Spleen (tissue), 13 donors: Measurements from ENCODE around the gene TWF1. TPM values are rescaled to one million over a fixed set of nuclear protein-coding genes. Genes with fewer than 3 reads are reported as not detected.

Source experiments
- DNase-seq: peaks from one replicate; pipeline ENCODE4 v3.0.0-alpha.2; 2020
- H3K27ac ChIP-seq, 8 donors: fragments of 200-600 bp; sonication (generic) in 7 of 8; 1 replicate in 4 of 8; 2 replicates in 4 of 8; pipeline versions ENCODE4 v1.5.0 to v1.8.0; 2016 to 2021; ENCODE audit warnings: inconsistent platforms in 4 of 8, mild to moderate bottlenecking in 4 of 8, moderate library complexity in 1 of 8
- H3K27me3 ChIP-seq, 7 donors: fragments of 200-600 bp; sonication (generic) in 6 of 7; replicated peaks in 1 of 7; 1 replicate in 4 of 7; 2 replicates in 3 of 7; pipeline versions ENCODE4 v1.5.0 to v1.8.0; 2016 to 2021; ENCODE audit warnings: inconsistent platforms in 3 of 7, mild to moderate bottlenecking in 1 of 7
- H3K36me3 ChIP-seq, 6 donors: fragments of 200-600 bp; sonication (generic) in 5 of 6; 1 replicate in 4 of 6; 2 replicates in 2 of 6; pipeline versions ENCODE4 v1.5.0 to v1.8.0; 2016 to 2021; ENCODE audit warnings: inconsistent platforms in 2 of 6
- H3K4me1 ChIP-seq, 6 donors: fragments of 200-600 bp; sonication (generic) in 5 of 6; 1 replicate in 3 of 6; 2 replicates in 3 of 6; pipeline versions ENCODE4 v1.5.0 to v1.8.0; 2016 to 2021; ENCODE audit warnings: inconsistent platforms in 3 of 6
- H3K4me3 ChIP-seq, 8 donors: fragments of 200-600 bp; sonication (generic) in 7 of 8; 1 replicate in 4 of 8; 2 replicates in 4 of 8; pipeline versions ENCODE4 v1.5.0 to v1.8.0; 2016 to 2021; ENCODE audit warnings: inconsistent platforms in 4 of 8, mild to moderate bottlenecking in 4 of 8, moderate library complexity in 2 of 8
- H3K9me3 ChIP-seq, 8 donors: fragments of 200-600 bp; sonication (generic) in 7 of 8; 1 replicate in 4 of 8; 2 replicates in 4 of 8; pipeline versions ENCODE4 v1.5.0 to v1.8.0; 2016 to 2021; ENCODE audit warnings: inconsistent platforms in 4 of 8
- CTCF ChIP-seq, 11 experiments: fragments of 200-600 bp in 7 of 11; fragments of 450-650 bp in 4 of 11; sonication (generic) in 4 of 11; IDR thresholded peaks in 8 of 11; conservative IDR thresholded peaks in 3 of 11; 1 replicate in 7 of 11; 2 replicates in 4 of 11; pipeline versions ENCODE4 v1.4.0 to v1.8.0; 2016 to 2021; ENCODE audit warnings: antibody characterized with exemption in 11 of 11, inconsistent platforms in 4 of 11, mild to moderate bottlenecking in 1 of 11
- POLR2A ChIP-seq, 3 donors: fragments of 450-650 bp; IDR thresholded peaks; one replicate each; pipeline ENCODE4 v1.5.1; 2017; ENCODE audit warnings: antibody characterized with exemption in 3 of 3, mild to moderate bottlenecking in 1 of 3
- POLR2AphosphoS5 ChIP-seq, 3 donors: sonication (generic); formaldehyde crosslinking; IDR thresholded peaks; one replicate each; pipeline ENCODE4 v1.5.1; 2017; ENCODE audit warnings: antibody characterized with exemption in 3 of 3
- WGBS, 5 donors: extraction: QIAGEN DNeasy Blood & Tissue Kit in 3 of 5; methylation state at CpG; one replicate each; pipeline versions ENCODE4 v1.1.5 to v1.1.7; 2013 to 2018; 5-methylcytosine and 5-hydroxymethylcytosine counted together
- intact Hi-C: fragments of 100-400 bp; cut with DNase I; formaldehyde crosslinking; loops from one replicate; pipeline ENCODE4 v1.15.0; 2023; ENCODE audit warnings: low total_unique reads
- long read RNA-seq, 2 donors: transcript quantifications; one replicate each; lab custom pipeline, GENCODE V29; 2026
- polyA plus RNA-seq, 3 donors: library from polyadenylated mRNA; stranded (reverse); fragments of 200-250 nt; gene quantifications; one replicate each; pipeline ENCODE4 v1.2.1, GENCODE V29; 2013
- total RNA-seq, 7 donors: library from RNA; depleted of rRNA in 3 of 7; stranded (reverse); fragments of >200 nt in 3 of 7; fragmentation: NEBNext Ultra II Directional in 4 of 7; extraction: Animal tissue kit (Norgen Biotek cat#: 25700) in 4 of 7; gene quantifications; one replicate each; pipeline versions ENCODE4 v1.1.0 to v1.2.1, GENCODE V29; 2016 to 2021
- donor health status: healthy with polysubstance abuse.
- donor health status: DM: no; HTN: no; CAD: no; lungs with moderate emphysema.
- donor health status: DM: no; HTN: no; CAD: no.
- donor health status: Bipolar disorder and iron deficiency.
- donor health status: healthy.
- donor health status: DM: no; HTN: no; CAD: no.
- donor health status: DM: yes; HTN: yes; CAD: no.

Gene TWF1
- total RNA-seq (10 to 100 TPM; 28.1 to 58.4 (median 36.9) TPM), polyA plus RNA-seq (10 to 100 TPM; 20.6 to 26.0 (median 24.8) TPM)
- long read RNA-seq, donor 1, transcript TWF1-201 (9 exons, 3,045 nt), result major isoform, 18 of 18 reads
- long read RNA-seq, donor 1, partial matches to known transcripts, result 0 of 18 reads
- long read RNA-seq, donor 1, other reads (novel, unspliced or antisense), result 0 of 18 reads
- long read RNA-seq, donor 2, transcript TWF1-201 (9 exons, 3,045 nt), result major isoform, 17 of 20 reads
- long read RNA-seq, donor 2, partial matches to known transcripts, result 0 of 20 reads
- long read RNA-seq, donor 2, other reads (novel, unspliced or antisense), result 0 of 20 reads

- WGBS, 5 donors, result 0 to 1% (median 1%) methylated on average over 50 to 89 of the region's 89 CpGs
Observed at GRCh38 chr12:43805860-43806736, at the start of gene TWF1. TWF1 (minus strand) TSS chr12:43806317; CDS start chr12:43806245, 72 bp downstream.

DNA sequence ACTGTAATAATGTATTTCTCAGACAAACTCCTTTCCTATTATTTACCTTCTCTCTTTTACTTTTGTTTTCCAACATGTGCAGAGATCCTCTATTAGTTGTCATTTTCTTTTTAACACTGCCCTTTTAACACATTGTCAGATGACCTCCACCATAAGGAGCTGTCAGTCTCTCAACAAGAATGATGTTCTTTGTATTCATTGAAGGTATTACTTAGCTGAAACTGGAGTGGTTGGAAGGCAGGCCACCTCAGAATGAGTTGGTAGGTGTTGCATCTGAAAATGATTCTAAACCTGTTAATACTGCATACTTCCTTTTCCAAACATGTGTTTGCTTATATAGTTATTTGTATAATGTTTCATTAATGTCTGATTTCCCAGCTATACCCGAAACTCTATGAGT lies 46.6 kb upstream of the TWF1 start:
- no peak for TF ChIP-seq CTCF (IDR thresholded peaks at IDR 0.05 in 8 of 11, conservative IDR thresholded peaks at IDR 0.05 in 3 of 11)
- TF ChIP-seq POLR2AphosphoS5 (IDR thresholded peaks at IDR 0.05), result no peak
- TF ChIP-seq POLR2A (IDR thresholded peaks at IDR 0.05), result no peak

More at GRCh38 chr12:43805860-43806736, at the start of gene TWF1:
- Histone ChIP-seq H3K27ac (peak within 1 kb of the TSS; percentile 96 to 99 (median 98)), H3K36me3 (peaks cover 0 to 30% (median 9%) of the 10 kb centered on the region in 6 donors), H3K9me3 (no peaks in the 10 kb centered on the region), H3K27me3 (no peaks in the 10 kb centered on the region), H3K4me1 (peaks cover 30 to 55% (median 40%) of the 10 kb centered on the region in 6 donors), H3K4me3 (peak within 1 kb of the TSS; percentile 72 to 94 (median 89))
- intact Hi-C loops, result no loop called here
- TF ChIP-seq POLR2A (IDR thresholded peaks at IDR 0.05), result peak in 2 of 3 donors; percentile 75 to 87
- TF ChIP-seq CTCF (IDR thresholded peaks at IDR 0.05 in 8 of 11, conservative IDR thresholded peaks at IDR 0.05 in 3 of 11), result peak in 8 of 11 experiments; percentile 9 to 36 (median 21)
- peak; percentile 85 to 92 (median 87) for TF ChIP-seq POLR2AphosphoS5 (IDR thresholded peaks at IDR 0.05)
- DNase-seq, result peak; percentile 98

GRCh38 chr12:43848786-43849185 lies 42.7 kb upstream of the TWF1 start:
- intact Hi-C loops, result no loop called here
- Histone ChIP-seq H3K36me3 (peaks cover 0 to 18% (median 0%) of the 10 kb centered on the region in 6 donors), H3K27ac (no peak overlapping the region), H3K4me1 (no peaks in the 10 kb centered on the region), H3K4me3 (no peak overlapping the region), H3K9me3 (peaks cover 0 to 16% (median 8%) of the 10 kb centered on the region in 8 donors), H3K27me3 (no peaks in the 10 kb centered on the region)
- no peak for TF ChIP-seq POLR2AphosphoS5 (IDR thresholded peaks at IDR 0.05)
- no peak for TF ChIP-seq POLR2A (IDR thresholded peaks at IDR 0.05)
- no peak for TF ChIP-seq CTCF (IDR thresholded peaks at IDR 0.05 in 8 of 11, conservative IDR thresholded peaks at IDR 0.05 in 3 of 11)
- no peak for DNase-seq
- 82 to 100% (median 97%) methylated on average over 3 of the region's 3 CpGs for WGBS, 5 donors

More for the DNA sequence above, 46.6 kb upstream of the TWF1 start:
- H3K27ac ChIP-seq, result no peak overlapping the region
- no peak overlapping the region for H3K4me3 ChIP-seq
- peaks cover 0 to 4% (median 0%) of the 10 kb centered on the region in 6 donors for H3K36me3 ChIP-seq
- no peak for DNase-seq
- intact Hi-C loops, result no loop called here
- WGBS, 5 donors, result 91 to 100% (median 97%) methylated on average over 1 of the region's 1 CpG
- no peaks in the 10 kb centered on the region for H3K27me3 ChIP-seq
- no peaks in the 10 kb centered on the region for H3K4me1 ChIP-seq
- H3K9me3 ChIP-seq, result peaks cover 0 to 11% (median 6%) of the 10 kb centered on the region in 8 donors

GRCh38 chr12:43848226-43848507 lies 42.0 kb upstream of the TWF1 start:
- intact Hi-C loops, result no loop called here

More at GRCh38 chr12:43848226-43848507, 42.0 kb upstream of the TWF1 start:
- WGBS, 5 donors, result 90 to 95% (median 94%) methylated on average over 4 of the region's 4 CpGs
- H3K36me3 ChIP-seq, result peaks cover 0 to 18% (median 0%) of the 10 kb centered on the region in 6 donors
- H3K4me3 ChIP-seq, result no peak overlapping the region
- DNase-seq, result no peak
- peaks cover 0 to 16% (median 8%) of the 10 kb centered on the region in 8 donors for H3K9me3 ChIP-seq
- H3K27ac ChIP-seq, result no peak overlapping the region
- no peaks in the 10 kb centered on the region for H3K4me1 ChIP-seq
- no peaks in the 10 kb centered on the region for H3K27me3 ChIP-seq
- TF ChIP-seq POLR2AphosphoS5 (IDR thresholded peaks at IDR 0.05) (no peak), POLR2A (IDR thresholded peaks at IDR 0.05) (no peak), CTCF (IDR thresholded peaks at IDR 0.05 in 8 of 11, conservative IDR thresholded peaks at IDR 0.05 in 3 of 11) (no peak)
